ENCODE results near the gene SHISAL1.

- TF ChIP-seq CTCF (IDR thresholded peaks at IDR 0.05 in 8 of 11, conservative IDR thresholded peaks at IDR 0.05 in 3 of 11): no peak
- no peak for TF ChIP-seq POLR2A (IDR thresholded peaks at IDR 0.05)
Observed at GRCh38 chr22:44287121-44287693, 25.5 kb downstream of the SHISAL1 start.
